NCI-H2107 treated with DMSO at 0.1 percent for 48 hours (cell line): ENCODE measurements around the gene GLB1L.

Experiments used
- DNase-seq: peaks from one replicate; lab custom pipeline; 2025; ENCODE audit not compliant: unreplicated experiment; lab: John Stamatoyannopoulos, UW

Gene GLB1L

DNA sequence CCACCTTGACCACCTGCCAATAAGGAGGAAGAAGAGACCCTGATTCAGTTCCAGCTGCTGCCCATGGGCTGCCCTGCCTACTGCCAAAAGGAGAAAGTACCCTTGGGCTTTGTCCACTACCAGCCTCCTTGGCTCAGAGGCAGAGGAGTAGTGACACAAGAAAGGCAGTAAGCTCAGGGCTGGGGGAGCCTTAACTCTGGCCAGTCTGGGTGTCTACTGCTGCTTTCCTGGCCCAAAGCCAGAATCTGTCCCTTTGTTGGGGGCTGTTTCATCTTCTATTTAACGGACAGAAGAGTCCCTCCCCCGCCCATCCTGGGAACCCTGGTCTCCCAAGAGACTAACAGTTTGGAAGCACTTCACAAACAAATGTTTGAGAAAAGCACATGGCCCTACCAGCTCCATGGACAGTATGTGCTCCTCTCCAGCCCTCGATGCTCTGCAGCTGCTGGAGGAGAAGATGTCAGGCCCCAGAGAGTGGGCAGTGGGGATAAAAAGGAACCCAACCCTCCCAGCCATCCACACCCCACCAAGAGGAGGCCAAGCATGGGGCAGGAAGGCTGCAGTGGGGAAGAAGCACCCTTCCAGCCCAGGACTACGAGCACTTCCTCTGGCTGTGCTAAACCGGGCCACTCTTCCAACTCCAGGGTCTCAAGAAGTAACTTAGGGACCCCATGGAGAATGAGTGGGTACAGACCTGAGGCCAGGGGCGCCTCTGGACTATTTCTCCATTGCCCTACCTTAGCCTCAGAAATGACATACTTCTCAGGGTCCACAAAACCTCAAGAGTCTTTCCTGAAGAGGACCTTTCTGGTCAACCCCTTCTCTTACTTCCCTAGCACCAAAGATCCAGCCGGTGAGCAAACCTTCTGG is 17.0 kb downstream of the GLB1L start:
- DNase-seq: no peak

DNA sequence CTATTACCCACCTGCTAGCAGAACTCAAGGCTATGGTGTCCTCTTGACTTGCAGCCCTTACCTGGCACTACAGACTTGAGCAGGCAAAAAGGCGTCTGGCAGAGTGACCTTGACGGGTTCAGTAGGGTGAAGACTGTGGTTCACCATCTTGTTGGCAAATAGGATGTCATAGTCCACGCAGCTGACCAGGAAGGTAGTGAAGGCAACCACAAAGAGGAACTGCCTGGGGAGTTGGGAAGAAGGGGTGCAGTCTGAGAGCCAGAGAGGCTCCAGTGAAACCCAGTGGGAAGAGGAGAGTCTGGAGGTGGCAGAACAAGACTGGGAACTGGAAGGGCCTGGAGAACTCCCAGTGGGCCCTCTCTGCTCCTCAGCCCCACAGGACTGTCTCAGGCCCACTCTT is 19.9 kb downstream of the GLB1L start:
- DNase-seq: no peak

DNA sequence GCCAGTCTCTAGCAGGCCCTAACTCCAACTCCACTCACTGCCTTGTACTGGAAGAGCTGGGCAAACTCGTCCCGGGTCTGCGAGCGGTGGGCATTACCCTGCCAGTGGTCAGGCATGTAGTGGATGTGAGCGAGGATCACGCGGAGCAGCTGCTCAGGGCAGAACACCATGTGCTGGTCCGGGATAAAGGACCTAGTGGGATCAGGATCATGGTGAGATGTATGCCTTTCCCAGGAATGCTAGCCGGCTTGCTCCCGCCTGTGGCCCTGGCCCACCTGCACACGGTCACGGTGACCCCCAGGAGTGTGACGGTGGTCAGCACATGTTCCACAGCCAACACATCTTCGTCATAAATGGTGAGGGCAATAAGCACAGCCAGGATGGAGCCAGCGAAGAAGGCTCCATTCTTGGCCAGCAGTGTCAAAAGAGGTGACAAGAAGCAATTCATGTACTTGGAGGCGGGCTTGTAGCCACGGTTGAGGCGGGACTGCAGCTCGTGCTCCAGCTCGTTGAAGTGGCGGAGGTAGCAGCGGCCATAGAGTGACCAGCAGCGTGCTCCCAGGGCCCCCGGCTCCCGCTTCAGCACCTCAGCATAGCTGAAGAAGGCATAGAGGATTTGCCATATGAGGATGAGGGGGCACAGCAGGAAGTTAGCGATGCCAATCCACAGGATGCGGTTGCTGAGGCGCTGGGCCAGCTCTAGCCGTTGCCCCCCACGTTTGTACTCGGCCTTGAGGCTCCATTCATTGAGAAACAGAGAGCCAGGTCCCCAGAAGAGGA is 21.2 kb downstream of the GLB1L start:
- no peak for DNase-seq

DNA sequence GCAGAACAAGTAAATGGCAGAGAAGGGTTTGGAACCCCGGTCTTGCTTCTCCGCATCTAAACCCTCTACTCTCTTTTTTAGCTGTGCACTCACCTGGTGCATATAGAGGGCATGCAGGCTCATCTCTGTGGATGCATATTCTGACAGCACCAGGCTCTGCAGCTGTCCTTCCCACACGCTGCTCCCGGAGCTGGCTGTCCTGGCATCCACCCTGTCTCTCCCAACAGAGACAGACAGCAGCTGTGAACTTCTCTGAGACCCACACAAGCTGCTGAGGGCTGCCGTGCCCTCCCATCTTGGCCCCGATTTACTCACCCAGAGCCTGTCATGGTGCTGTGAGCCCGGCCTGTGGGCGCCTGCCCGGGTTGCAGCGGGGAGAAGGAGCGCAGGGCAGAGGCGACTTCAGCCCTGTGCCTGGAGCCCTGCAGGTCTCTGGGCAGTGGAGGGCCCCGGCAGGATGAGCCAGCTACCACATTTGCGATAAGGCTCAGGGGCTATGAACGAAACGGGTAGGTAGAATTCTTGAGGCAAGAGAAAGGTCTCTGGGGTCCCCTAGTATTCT is 23.2 kb downstream of the GLB1L start:
- DNase-seq: no peak

GRCh38 chr2:219220652-219221402 is 24.4 kb downstream of the GLB1L start:
- DNase-seq: no peak

DNA sequence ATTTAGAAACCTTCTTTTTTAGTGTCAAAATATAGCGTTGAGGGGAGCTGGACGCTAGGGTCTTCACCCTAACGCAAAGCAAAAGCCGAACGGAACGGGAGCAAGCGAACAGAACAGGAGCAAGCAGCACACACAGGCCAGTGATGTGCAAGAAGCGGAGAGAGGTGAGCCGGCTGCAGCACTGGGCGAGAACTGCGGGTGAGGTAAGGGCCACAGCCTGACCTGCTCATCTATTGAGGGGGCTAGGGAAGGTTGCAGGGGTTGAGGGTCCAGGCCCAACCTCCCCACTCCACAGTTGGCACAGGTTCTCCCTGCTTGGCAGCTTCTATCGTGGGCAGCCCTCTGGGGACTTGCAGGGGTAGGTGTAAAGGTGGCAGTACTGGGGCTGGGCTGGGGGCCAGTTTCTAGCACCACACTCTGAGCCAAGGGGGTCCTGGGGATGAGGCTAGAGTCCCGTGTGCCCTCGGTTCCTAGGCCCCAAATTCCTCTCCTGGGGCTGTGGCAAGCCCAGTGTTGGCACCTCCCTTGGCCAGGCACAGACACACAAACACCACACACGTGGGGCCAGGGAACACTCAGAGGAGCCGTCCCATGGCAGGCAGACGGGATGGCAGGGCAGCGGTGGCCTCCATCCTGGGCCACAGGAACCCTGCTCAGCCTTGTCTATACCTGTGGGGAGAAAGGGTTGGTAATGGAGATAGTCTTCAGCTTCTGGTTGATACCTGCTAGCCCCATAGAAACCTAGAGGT is 25.3 kb downstream of the GLB1L start:
- DNase-seq: no peak

DNA sequence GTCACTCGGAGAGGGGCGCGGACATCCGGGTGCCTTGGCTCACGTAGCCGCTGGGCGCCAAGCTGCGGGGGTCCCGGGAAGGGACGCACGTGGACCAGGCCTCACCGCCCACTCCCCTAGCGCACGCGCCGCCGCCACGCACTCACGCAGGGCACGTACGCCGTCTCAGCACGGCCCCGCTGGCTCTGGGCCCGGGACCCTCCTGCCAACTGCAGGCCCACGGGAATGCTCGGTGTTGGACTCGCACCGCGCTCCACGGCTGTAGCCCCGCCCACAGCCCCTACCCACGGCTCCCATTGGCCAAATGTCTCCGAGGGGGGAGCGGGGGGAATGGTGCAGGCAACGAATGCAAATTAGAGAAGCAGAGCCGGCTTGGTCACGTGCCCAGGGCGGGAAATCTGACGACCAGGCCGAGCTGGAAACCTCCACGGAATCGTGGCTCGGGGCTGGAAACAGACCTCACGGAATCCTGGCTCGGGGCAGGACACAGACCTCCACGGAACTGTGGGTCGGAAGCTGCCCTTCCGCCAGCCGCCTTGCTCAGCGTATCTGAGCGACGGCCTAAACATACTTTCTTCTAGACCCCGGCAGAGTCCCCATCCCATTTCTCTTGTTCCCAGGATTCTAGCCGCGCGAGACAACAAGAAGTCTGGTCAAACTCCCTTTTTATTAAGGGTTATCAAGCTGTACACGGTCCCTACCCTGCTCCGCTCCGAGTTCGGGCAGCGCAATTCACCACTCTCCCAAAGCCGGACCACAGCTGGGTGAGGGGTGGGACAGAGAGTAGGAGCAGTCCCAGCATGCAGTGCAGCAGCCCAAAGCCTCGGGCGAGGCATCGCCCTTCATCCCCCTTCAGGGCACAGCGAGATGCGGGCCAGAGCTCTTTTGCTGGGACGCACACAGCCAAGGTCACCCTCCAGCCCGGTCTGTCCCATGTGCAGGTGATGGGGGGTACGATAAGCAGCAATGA is 26.2 kb downstream of the GLB1L start, which contains the start of gene ABCB6:
TSS of gene ABCB6 (minus strand) at position 227 of the 970 bp plus-strand sequence. CDS start 285 bp downstream, outside the sequence.
- peak; percentile 42 for DNase-seq

DNA sequence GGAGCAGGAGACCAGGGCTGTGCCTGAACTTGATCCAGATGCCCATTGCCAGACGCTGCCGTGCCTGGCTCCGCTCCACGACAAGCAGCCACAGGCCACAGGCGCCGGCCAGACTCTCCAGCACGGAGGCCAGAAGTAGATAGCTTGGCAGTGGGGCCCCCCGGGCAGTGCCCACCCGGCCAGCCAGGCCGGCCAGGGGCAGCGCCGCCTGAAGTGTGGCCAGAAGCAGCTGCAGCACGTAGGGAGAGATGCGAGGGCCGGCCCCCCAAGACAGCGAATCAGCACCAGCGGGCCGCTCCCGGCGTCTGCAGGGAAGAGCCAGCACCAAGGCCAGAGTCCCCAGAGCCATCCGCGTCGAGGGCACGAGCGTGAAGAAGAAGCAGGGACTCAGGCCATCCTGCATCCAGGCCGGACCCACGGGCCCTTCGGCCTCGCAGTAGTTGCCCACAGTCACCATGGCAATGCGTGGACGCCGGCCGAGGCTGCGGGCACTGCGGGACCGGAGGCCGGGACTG is 27.0 kb downstream of the GLB1L start:
- no peak for DNase-seq

DNA sequence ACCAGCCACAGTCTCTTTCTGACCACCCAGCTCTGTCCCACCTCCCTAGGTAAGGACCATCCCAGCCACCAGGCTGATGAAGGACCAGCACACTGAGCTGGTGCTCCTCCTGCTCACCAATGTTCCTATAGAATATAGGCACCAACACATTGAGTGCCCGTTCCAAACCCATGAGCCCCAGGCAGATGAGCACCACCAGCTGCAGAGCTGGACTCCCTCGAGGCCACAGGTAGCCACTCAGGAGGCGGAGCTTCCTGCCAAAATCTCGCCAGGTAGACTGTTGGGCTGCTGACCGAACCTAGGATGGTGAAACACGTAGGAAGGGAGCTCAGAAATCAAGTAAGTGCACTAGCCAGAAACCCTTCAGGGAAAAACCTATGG is 28.7 kb downstream of the GLB1L start:
- DNase-seq: no peak

DNA sequence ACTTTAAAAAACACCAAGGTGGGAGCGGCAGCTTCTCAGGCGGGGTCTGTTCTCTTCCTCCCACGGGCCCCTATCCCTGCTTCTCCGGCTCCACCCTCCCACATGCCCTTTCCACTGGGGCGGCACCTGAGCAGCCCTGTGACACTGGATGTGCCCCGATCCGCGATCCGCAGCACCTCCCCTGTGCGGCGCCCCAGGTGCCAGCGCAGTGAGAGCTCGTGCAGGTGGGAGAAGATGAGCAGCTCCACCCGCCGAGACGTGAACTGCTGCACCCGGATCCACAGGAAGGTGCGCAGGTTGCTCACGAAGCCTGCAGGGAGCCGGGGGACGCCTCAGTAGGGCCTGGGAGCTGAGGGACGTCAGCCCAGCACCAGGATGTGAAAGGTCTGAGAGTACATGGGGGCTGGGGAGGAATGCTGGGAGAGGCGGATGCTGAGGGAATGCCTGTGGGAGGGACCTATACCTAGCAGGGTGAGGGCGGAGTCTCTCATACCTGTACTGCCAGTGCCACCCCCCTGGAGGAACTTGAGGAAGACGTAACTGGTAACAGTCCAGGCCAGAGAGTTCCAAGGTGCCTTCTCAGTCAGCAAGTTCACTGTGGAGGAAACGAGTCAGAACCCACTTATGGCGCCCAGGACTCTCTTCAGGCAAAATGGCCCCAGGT is 29.2 kb downstream of the GLB1L start:
- no peak for DNase-seq

- DNase-seq: no peak
Measured at GRCh38 chr2:219214786-219215185, 30.5 kb downstream of the GLB1L start.

GRCh38 chr2:219214141-219214540 is 31.1 kb downstream of the GLB1L start:
- DNase-seq: no peak

DNA sequence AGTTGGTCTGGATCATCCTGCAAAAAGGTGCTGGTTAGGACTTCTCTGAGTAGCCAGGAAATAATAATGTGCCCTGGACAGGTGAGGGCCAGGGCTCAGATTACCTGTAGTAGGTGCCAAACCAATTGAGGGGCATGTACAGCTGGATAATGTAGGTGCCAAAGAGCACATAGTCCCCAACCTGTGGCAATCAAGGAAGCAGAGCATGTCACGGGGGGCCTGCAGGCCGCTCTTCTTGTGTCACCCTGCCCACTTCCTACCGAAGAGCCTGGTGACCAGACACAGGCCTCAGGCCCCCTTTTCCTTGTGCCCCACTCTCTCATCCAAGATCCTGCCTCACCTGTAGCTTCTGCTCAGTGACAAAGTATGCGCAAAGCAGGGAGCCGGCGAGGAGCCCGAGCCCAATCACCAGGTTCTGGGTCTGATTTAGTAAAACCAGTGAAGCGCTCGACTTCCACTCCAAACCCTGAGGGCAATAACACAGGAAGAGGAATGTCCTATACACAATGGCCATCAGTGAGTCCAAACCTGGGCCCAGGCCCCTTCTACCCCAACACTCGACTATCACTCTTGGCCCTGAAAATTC is 31.7 kb downstream of the GLB1L start:
- DNase-seq: no peak

GRCh38 chr2:219213026-219213415 is 32.2 kb downstream of the GLB1L start:
- DNase-seq: no peak

DNA sequence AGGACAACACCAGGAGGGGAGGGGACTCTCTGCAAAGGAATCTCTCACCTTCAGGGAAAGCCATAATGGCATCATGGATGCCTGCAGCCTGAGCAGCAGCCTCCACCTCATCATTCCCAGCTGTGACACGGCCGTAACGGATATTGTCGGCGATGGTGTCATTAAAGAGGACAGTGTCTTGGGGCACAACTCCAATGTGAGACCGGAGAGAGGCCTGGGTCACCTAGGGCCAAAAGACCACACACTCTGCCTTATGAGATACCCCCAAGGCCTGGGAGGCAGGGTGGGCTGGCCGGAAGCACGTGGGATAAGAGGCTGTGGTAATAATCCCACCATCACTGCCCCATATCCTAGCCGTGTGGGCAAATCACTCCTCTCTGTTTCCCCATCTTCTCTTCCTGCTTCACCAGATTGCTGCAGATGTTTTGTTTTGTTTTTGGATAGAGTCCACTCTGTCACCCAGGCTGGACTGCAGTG is 34.3 kb downstream of the GLB1L start:
- DNase-seq: no peak

DNA sequence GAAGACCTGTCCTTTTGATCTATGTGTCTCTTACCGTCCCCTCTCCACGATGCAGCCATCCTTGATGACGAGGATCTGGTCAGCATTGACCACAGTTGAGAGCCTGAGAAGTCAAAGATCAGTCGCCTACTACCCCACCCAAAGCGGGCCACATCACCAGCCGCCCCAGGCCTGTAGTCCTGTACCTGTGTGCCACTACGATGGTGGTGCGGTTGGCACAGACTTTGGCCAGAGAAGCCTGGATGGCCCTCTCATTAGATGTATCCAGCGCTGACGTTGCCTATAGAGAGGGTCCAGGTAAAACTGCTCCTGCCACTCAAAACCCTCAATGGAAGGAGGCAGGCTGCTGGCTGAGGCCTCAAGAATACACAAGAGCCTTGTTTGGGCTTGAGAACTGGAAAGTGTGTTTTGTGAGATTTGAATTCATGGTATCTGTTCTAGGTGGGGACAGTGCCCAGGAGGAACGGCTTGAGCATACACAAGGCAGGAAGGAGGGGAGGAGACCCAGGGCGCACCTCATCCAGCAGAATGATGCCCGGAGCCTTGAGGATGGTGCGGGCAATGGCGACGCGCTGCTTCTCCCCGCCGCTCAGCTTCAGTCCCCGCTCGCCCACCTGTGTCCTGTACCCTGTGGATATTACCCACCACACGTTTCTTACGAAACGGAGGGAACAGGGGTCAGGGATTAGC is 34.9 kb downstream of the GLB1L start:
- no peak for DNase-seq
